Endothelial cell of umbilical vein (primary cell): Measurements from ENCODE around the gene SH3BGRL3. TPM values are rescaled to one million over a fixed set of nuclear protein-coding genes. Genes with fewer than 3 reads are reported as not detected.

Source experiments
- BruUV-seq: library from RNA; stranded (reverse); fragments of 400-500 nt; replicated peaks from 2 replicates; lab custom pipeline; 2021; lab: Mats Ljungman, UMichigan
- CTCF ChIA-PET: fragments of 300-600, 350-600 bp; sonication (Branson Sonifier 250); formaldehyde crosslinking; loops from one replicate; lab custom pipeline; 2021; ENCODE audit warnings: antibody characterized with exemption, inconsistent platforms; lab: Charles Lee
- POLR2A ChIA-PET: fragments of 300-600, 350-600 bp; sonication (Branson Sonifier 250); formaldehyde crosslinking; loops from one replicate; lab custom pipeline; 2021; ENCODE audit warnings: antibody characterized with exemption, inconsistent platforms; lab: Charles Lee
- DNase-seq: peaks from one replicate; pipeline ENCODE4 v3.0.0-alpha.2; 2011; ENCODE audit warnings: low read depth, low spot score
- FAIRE-seq: peaks from 2 replicates; lab custom pipeline; 2011; peaks lifted over from hg19 to GRCh38; lab: Jason Lieb, UNC
- H2AFZ ChIP-seq: 2 replicates; pipeline ENCODE4 v1.6.0; 2012; ENCODE audit warnings: low read depth, low read length, control low read depth, inconsistent platforms
- H3K27ac ChIP-seq: 2 replicates; pipeline ENCODE4 v1.5.1; 2011; ENCODE audit warnings: low read depth, mild to moderate bottlenecking, control low read depth, low read length, moderate library complexity; ENCODE audit not compliant: insufficient read depth
- H3K27me3 ChIP-seq, 2 experiments: 2 replicates each; pipeline versions ENCODE4 v1.6.0 to v1.6.1; 2011; ENCODE audit warnings: low read length in 2 of 2, mixed read lengths in 1 of 2; ENCODE audit not compliant: control insufficient read depth in 2 of 2, insufficient read depth in 2 of 2
- H3K36me3 ChIP-seq, 2 experiments: 2 replicates in 1 of 2; 3 replicates in 1 of 2; pipeline ENCODE4 v1.5.1; 2011; ENCODE audit warnings: low read length in 2 of 2, mild to moderate bottlenecking in 1 of 2, moderate library complexity in 1 of 2; ENCODE audit not compliant: control insufficient read depth in 2 of 2, insufficient read depth in 2 of 2; ENCODE audit errors: extremely low read depth in 1 of 2
- H3K4me1 ChIP-seq: 3 replicates; pipeline ENCODE4 v1.5.1; 2011; ENCODE audit warnings: mild to moderate bottlenecking, low read length; ENCODE audit not compliant: control insufficient read depth, insufficient read depth; ENCODE audit errors: extremely low read depth
- H3K4me2 ChIP-seq: 2 replicates; pipeline ENCODE4 v1.6.1; 2011; ENCODE audit warnings: low read length, control low read depth, mixed read lengths; ENCODE audit not compliant: insufficient read depth
- H3K4me3 ChIP-seq, 3 experiments: fragments of 200-600 bp in 1 of 3; sonication (generic), shearing (Covaris generic) in 1 of 3; replicated peaks in 1 of 3; 2 replicates each; pipeline ENCODE4 v1.5.1; 2011 to 2016; ENCODE audit warnings: control low read depth in 3 of 3, low read length in 3 of 3, mild to moderate bottlenecking in 2 of 3, inconsistent platforms in 1 of 3, low read depth in 1 of 3, moderate library complexity in 1 of 3; ENCODE audit not compliant: insufficient read depth in 1 of 3
- H3K79me2 ChIP-seq: 2 replicates; pipeline ENCODE4 v1.6.0; 2012; ENCODE audit warnings: low read length, inconsistent platforms; ENCODE audit not compliant: control insufficient read depth, insufficient read depth
- H3K9ac ChIP-seq: replicated peaks from 2 replicates; pipeline ENCODE3; 2011; ENCODE audit warnings: low read length, control low read depth; ENCODE audit not compliant: insufficient read depth; ENCODE audit errors: extremely low read depth
- H3K9me1 ChIP-seq: replicated peaks from 3 replicates; pipeline ENCODE4 v1.6.0; 2011; ENCODE audit warnings: mild to moderate bottlenecking, low read length; ENCODE audit not compliant: control insufficient read depth, insufficient read depth; ENCODE audit errors: extremely low read depth
- H3K9me3 ChIP-seq: replicated peaks from 2 replicates; pipeline ENCODE4 v1.5.1; 2012; ENCODE audit warnings: low read length, inconsistent platforms; ENCODE audit not compliant: control insufficient read depth, insufficient read depth
- H4K20me1 ChIP-seq: replicated peaks from 2 replicates; pipeline ENCODE3; 2011; ENCODE audit warnings: mild to moderate bottlenecking, low read length; ENCODE audit not compliant: control insufficient read depth, insufficient read depth; ENCODE audit errors: extremely low read depth
- EZH2 ChIP-seq: IDR thresholded peaks from 2 replicates; pipeline ENCODE4 v1.6.1; 2012; ENCODE audit warnings: borderline replicate concordance, low read depth, mild to moderate bottlenecking, moderate library complexity, low read length, inconsistent platforms; ENCODE audit not compliant: severe bottlenecking
- FOS ChIP-seq: IDR thresholded peaks from 2 replicates; pipeline ENCODE4 v1.6.1; 2011; ENCODE audit warnings: mild to moderate bottlenecking, low read length, moderate library complexity, borderline replicate concordance; ENCODE audit not compliant: insufficient read depth
- GATA2 ChIP-seq: IDR thresholded peaks from 2 replicates; pipeline ENCODE4 v1.7.0; 2011; ENCODE audit warnings: low read depth, mild to moderate bottlenecking, moderate library complexity, mixed read lengths, low read length; ENCODE audit not compliant: insufficient read length, insufficient read depth
- JUN ChIP-seq: IDR thresholded peaks from 2 replicates; pipeline ENCODE4 v1.6.1; 2011; ENCODE audit warnings: borderline replicate concordance, low read depth; ENCODE audit not compliant: insufficient read length, insufficient read depth
- MYC ChIP-seq: IDR thresholded peaks from one replicate; pipeline ENCODE4 v1.6.1; 2011; ENCODE audit warnings: mild to moderate bottlenecking, low read depth, low read length
- POLR2A ChIP-seq: IDR thresholded peaks from 2 replicates; pipeline ENCODE4 v1.6.1; 2012; ENCODE audit warnings: low read depth, mild to moderate bottlenecking, control low read depth, low read length
- POLR2AphosphoS5 ChIP-seq: IDR thresholded peaks from 2 replicates; pipeline ENCODE4 v1.6.1; 2012; ENCODE audit warnings: low read depth, mild to moderate bottlenecking, control low read depth, low read length, moderate library complexity; ENCODE audit not compliant: insufficient read depth
- dilution Hi-C: fragments of 300-500 bp; cut with MboI; formaldehyde crosslinking; loops from one replicate; pipeline ENCODE4 v1.15.0; 2019; ENCODE audit warnings: low sequenced_read_pairs; ENCODE audit not compliant: extremely low pct_ligation_motif_present
- intact Hi-C: fragments of 100-400 bp; cut with micrococcal nuclease; formaldehyde crosslinking; loops from one replicate; pipeline ENCODE4 v1.10.0; 2022
- polyA plus RNA-seq, 4 experiments: library from polyadenylated mRNA; depleted of rRNA in 3 of 4; stranded (reverse) in 3 of 4; unstranded in 1 of 4; fragments of >200 nt; gene quantifications; 2 replicates each; pipeline versions ENCODE4 v1.2.1 to v1.2.3, GENCODE V29; 2011 to 2012; ENCODE audit warnings: missing spikeins in 1 of 4
- total RNA-seq: library from RNA; stranded (reverse); gene quantifications from 2 replicates; pipeline ENCODE4 v1.2.3, GENCODE V29; 2021
- TF ChIP-seq, protein P1 (sequence below), 2 donors: IDR thresholded peaks; 1 replicate in 1 of 2; 2 replicates in 1 of 2; pipeline ENCODE4 v1.5.1; 2011; ENCODE audit warnings: low read length in 2 of 2, mild to moderate bottlenecking in 2 of 2, moderate library complexity in 2 of 2, control low read depth in 1 of 2, inconsistent platforms in 1 of 2, low read depth in 1 of 2; ENCODE audit not compliant: insufficient read depth in 1 of 2; ENCODE audit errors: extremely low read depth in 1 of 2
- TF ChIP-seq, protein P2 (sequence below): IDR thresholded peaks from 2 replicates; pipeline ENCODE4 v1.6.1; 2011; ENCODE audit not compliant: insufficient read depth, insufficient read length

SH3BGRL3 gene
- total and polyA plus RNA-seq, 2 donors (not counting 3 experiments of a cell fraction or from before 2014, with no cell fraction given): 233 to 344 TPM

DNA sequence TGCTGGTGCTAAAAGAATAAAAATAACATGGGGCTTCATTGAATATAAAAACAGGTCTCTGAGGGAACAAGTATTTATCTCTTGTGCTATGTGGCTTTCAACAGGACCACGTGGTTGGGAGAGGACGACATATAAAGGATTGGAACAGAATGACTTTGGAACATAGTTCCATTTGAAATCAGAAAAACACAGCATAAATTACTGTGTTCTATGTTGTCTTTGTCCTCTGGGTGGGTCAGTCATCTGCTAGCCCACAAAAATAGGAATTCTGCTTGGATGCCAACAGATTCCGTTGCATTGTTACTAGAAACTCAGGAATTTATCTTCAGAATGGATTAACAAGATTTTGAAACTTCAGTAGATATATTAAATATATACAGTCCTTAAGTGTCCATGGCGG, 40.0 kb upstream of the SH3BGRL3 start:
- H3K27me3 ChIP-seq: no peaks in the 10 kb centered on the region
- H2AFZ ChIP-seq: no peak overlapping the region
- H3K4me1 ChIP-seq: peaks cover 6% of the 10 kb centered on the region
- no peaks in the 10 kb centered on the region for H4K20me1 ChIP-seq
- dilution Hi-C loops (no loop called here), intact Hi-C loops (no loop called here)
- H3K9ac ChIP-seq: no peak overlapping the region
- no peak for TF ChIP-seq EZH2
- TF ChIP-seq JUN: no peak
- no peak for TF ChIP-seq MYC
- no peak for TF ChIP-seq FOS
- TF ChIP-seq POLR2A: no peak
- no peak for TF ChIP-seq GATA2
- TF ChIP-seq, protein P1, sequence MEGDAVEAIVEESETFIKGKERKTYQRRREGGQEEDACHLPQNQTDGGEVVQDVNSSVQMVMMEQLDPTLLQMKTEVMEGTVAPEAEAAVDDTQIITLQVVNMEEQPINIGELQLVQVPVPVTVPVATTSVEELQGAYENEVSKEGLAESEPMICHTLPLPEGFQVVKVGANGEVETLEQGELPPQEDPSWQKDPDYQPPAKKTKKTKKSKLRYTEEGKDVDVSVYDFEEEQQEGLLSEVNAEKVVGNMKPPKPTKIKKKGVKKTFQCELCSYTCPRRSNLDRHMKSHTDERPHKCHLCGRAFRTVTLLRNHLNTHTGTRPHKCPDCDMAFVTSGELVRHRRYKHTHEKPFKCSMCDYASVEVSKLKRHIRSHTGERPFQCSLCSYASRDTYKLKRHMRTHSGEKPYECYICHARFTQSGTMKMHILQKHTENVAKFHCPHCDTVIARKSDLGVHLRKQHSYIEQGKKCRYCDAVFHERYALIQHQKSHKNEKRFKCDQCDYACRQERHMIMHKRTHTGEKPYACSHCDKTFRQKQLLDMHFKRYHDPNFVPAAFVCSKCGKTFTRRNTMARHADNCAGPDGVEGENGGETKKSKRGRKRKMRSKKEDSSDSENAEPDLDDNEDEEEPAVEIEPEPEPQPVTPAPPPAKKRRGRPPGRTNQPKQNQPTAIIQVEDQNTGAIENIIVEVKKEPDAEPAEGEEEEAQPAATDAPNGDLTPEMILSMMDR (IDR thresholded peaks at IDR 0.05; ENCODE audit: extremely low read depth in 1 of 2, insufficient read depth in 1 of 2, low read depth in 1 of 2, low read length in 2 of 2): no peak
- no peak for TF ChIP-seq POLR2AphosphoS5
- TF ChIP-seq, protein P2, sequence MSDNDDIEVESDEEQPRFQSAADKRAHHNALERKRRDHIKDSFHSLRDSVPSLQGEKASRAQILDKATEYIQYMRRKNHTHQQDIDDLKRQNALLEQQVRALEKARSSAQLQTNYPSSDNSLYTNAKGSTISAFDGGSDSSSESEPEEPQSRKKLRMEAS: no peak
- no TSS peak for BruUV-seq
- H3K9me3 ChIP-seq: no peaks in the 10 kb centered on the region
- POLR2A ChIA-PET: no interaction called here
- peaks cover 57% of the 10 kb centered on the region for H3K79me2 ChIP-seq
- peaks cover 0 to 6% of the 10 kb centered on the region in 2 experiments for H3K36me3 ChIP-seq
- H3K4me2 ChIP-seq: no peak overlapping the region
- FAIRE-seq (no peak), DNase-seq (no peak)
- CTCF ChIA-PET: no interaction called here
- H3K4me3 ChIP-seq: no peak overlapping the region
- H3K9me1 ChIP-seq: no peaks in the 10 kb centered on the region
- H3K27ac ChIP-seq: no peak overlapping the region
